ENCODE data around the gene TPCN2.
A peak's percentile ranks its signal among the peaks of the same experiment; 100 is the strongest.
"Not testable (repeated sequence)": the region's sequence is repeated elsewhere in the genome, so short reads cannot be mapped to it uniquely, and the experiment has no call there.

TPCN2 gene

DNA sequence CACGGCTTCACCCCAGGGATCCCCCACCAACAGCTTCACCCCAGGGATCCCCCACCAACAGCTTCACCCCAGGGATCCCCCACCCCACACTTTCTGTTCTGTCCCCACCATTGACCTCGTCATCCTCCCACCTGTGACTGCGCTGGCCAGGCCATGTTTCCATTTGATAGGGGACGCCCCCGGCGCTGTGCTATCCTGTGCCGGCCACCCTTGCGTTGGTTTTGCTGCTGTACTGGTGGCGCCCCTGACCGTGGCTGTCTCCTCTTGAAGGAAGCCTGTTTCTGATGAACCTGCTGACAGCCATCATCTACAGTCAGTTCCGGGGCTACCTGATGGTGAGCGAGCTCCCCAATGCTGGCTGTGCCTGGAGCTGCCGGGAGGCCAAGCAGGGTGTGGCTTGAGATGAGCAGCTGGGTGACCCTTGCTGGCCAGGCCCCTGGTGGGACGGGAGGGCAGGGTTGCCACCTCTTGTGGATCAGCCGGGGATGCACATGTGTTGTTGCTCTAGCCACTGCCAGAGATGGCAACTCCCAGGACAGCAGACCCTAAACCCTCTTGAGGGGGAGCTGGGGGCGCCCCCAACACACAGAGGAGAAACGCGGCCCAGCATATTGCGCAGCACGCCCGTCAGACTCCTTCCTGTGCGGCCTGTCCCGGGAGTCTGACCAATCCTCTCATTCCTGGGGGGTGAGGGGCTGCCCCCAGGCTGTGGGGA lies 22.5 kb downstream of the TPCN2 start:
- no peak for DNase-seq (ENCODE audit: low spot score)
- no peak overlapping the region for H3K27ac ChIP-seq
- H3K4me3 ChIP-seq = no peak overlapping the region
- TF ChIP-seq, protein P1, sequence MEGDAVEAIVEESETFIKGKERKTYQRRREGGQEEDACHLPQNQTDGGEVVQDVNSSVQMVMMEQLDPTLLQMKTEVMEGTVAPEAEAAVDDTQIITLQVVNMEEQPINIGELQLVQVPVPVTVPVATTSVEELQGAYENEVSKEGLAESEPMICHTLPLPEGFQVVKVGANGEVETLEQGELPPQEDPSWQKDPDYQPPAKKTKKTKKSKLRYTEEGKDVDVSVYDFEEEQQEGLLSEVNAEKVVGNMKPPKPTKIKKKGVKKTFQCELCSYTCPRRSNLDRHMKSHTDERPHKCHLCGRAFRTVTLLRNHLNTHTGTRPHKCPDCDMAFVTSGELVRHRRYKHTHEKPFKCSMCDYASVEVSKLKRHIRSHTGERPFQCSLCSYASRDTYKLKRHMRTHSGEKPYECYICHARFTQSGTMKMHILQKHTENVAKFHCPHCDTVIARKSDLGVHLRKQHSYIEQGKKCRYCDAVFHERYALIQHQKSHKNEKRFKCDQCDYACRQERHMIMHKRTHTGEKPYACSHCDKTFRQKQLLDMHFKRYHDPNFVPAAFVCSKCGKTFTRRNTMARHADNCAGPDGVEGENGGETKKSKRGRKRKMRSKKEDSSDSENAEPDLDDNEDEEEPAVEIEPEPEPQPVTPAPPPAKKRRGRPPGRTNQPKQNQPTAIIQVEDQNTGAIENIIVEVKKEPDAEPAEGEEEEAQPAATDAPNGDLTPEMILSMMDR (IDR thresholded peaks at IDR 0.05) = no peak

DNA sequence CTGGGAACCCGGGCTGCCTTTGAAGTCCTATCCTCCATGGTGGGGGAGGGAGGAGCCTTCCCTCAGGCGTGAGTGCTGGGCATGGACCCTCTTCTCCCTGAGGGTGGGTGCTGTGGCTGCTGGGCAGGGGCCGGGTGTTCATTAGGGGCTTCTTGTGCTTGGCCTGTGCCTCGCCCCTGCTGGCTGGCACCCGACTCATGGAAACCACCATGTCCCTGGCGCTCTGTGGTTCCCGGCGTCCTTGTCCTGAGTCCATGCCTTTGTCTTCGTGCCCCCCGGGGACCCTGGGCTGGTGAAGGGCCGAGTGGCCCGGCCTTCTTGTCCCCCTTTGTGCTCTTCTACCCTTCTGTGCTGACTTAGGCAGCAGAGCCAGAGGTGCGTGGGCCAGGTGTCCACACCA lies 23.2 kb downstream of the TPCN2 start:
- DNase-seq (ENCODE audit: low spot score) = no peak
- TF ChIP-seq, protein P1 (IDR thresholded peaks at IDR 0.05) = no peak
- no peak overlapping the region for H3K4me3 ChIP-seq
- no peak overlapping the region for H3K27ac ChIP-seq

DNA sequence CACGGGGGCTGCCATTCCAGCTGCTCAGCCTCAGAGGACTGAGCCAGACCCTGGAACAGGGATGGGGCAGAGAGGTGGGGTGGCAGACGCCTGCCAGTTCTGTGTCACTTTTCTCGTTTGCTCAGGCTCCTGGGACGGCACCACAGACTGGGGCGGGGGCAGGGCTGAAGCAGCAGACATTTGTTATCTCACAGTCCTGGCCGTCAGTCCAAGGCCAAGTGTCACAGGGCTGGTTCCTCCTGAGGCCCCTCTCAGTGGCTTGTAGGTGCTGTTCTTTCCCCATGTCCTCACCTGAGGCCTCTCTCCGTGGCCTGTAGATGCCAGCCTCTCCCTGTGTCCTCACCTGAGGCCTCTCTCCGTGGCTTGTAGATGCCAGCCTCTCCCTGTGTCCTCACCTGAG lies 24.7 kb downstream of the TPCN2 start:
- H3K27ac ChIP-seq = peak overlapping the region in 1 of 2 donors; percentile 68
- H3K4me3 ChIP-seq = no peak overlapping the region
- DNase-seq (ENCODE audit: low spot score) = no peak
- TF ChIP-seq, protein P1 (IDR thresholded peaks at IDR 0.05) = no peak

DNA sequence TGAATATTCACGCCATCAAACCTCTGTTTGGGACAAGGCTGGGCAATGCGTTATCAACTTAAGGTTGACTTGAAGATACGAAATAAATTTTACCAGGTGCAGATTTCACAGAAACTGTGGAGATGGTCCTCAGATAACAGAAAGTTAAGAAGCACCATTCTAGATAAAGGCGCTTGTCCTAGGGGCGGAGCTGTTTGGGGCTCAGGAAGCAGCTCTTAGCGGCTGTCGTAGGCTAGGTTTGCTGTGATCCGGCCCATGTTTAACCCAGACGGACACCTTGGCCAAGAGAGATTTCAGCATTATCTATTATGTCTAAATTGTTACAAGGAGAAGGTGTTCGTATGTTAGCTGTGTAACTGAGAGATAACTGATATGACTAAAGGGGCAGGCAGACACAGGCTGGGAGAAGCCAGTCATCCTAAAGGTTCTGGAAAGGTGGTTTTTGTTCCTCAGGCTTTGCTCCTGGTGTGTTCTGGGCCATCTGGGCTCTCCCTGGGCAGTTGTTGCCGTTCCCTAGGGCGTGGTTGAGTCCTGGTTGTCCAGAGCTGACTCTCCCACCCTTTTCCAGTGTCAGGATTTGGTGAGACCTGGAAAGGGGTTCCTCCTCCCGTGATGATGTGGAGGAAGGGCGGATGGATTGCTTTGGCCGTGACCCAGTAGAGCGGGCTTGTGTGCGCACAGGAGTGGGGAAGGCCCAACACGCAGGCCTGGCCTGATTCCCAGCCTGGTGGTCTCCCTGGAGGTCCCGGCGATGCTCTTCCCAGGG lies 25.8 kb downstream of the TPCN2 start:
- TF ChIP-seq, protein P1 (IDR thresholded peaks at IDR 0.05) = no peak
- DNase-seq (ENCODE audit: low spot score) = no peak
- Histone ChIP-seq H3K4me3 (no peak overlapping the region), H3K27ac (peak overlapping the region; percentile 38 to 68)

DNA sequence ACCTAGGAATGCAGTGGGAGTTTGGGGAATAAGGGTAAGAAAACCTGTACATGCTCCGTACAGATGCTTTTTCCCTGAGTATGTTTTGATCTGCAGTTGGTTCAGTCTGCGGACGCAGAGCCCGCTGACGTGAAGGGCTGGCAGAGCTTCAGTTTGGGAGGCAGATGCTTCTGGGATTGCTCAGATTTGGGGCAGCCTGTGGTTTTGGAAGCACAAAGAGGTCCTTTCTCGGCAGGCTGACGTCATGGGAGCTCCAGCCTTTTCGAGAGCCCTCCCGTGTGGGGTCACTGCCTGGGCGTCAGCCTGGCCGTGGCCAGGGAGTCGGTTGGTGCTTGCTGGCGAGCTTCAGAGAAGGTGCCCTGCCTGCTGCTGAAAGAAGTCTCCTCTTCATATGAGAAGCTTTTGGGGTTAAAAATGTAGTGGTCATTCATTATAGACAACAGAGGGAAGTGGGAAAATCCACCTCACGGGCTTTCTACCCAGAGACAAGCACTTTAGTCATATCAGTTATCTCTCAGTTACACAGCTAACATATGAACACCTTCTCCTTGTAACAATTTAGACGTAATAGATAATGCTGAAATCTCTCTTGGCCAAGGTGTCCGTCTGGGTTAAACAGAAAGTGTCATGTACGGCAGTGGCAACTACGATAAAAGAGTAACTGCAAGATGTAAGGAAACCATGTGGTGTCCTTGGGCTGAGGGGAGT lies 26.8 kb downstream of the TPCN2 start:
- TF ChIP-seq, protein P1 (IDR thresholded peaks at IDR 0.05) = no peak
- H3K4me3 ChIP-seq = no peak overlapping the region
- DNase-seq (ENCODE audit: low spot score) = peak; percentile 92
- H3K27ac ChIP-seq = peak overlapping the region; percentile 38 to 68

DNA sequence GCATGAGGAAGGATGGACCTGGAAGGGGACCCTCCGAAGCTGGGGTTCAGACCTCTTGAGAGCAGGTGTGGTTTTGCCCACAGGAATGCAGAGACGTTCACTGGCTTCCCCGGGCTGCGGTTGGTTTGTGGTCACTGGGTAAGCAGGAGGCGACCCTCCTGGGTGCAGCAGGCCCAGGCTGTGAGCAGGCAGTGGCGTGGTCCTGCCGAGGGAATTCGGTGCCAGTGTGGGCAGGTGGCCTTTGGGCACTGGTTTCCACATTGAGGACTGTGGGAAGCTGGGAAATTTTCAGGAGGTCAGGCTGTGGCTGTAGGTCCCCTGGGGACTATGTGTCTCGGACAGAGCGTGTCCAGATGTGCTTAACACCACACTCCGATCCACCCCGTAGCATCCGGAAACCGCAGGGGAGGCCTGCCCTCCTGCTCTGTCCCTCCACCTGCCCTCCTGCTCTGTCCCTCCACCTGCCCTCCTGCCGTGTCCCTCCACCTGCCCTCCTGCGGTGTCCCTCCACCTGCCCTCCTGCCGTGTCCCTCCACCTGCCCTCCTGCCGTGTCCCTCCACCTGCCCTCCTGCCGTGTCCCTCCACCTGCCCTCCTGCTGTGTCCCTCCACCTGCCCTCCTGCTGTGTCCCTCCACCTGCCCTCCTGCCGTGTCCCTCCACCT lies 27.5 kb downstream of the TPCN2 start:
- Histone ChIP-seq H3K4me3 (no peak overlapping the region), H3K27ac (peak overlapping the region; percentile 5 to 68)
- DNase-seq (ENCODE audit: low spot score) = no peak
- TF ChIP-seq, protein P1 (IDR thresholded peaks at IDR 0.05) = no peak

DNA sequence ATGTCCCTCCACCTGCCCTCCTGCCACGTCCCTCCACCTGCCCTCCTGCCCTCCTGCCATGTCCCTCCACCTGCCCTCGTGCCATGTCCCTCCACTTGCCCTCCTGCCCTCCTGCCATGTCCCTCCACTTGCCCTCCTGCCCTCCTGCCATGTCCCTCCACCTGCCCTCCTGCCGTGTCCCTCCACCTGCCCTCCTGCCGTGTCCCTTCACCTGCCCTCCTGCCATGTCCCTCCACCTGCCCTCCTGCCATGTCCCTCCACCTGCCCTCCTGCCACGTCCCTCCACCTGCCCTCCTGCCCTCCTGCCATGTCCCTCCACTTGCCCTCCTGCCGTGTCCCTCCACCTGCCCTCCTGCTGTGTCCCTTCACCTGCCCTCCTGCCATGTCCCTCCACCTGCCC lies 28.2 kb downstream of the TPCN2 start:
- peak overlapping the region in 1 of 2 donors; percentile 68 for H3K27ac ChIP-seq
- not testable (repeated sequence) for H3K4me3 ChIP-seq; DNase-seq (ENCODE audit: low spot score)

All from coronary artery (tissue), 2 donors.